ENCODE results near the gene NLRX1.
"Not testable (repeated sequence)": the region's sequence is repeated elsewhere in the genome, so short reads cannot be mapped to it uniquely, and the experiment has no call there.

The NLRX1 gene, protein sequence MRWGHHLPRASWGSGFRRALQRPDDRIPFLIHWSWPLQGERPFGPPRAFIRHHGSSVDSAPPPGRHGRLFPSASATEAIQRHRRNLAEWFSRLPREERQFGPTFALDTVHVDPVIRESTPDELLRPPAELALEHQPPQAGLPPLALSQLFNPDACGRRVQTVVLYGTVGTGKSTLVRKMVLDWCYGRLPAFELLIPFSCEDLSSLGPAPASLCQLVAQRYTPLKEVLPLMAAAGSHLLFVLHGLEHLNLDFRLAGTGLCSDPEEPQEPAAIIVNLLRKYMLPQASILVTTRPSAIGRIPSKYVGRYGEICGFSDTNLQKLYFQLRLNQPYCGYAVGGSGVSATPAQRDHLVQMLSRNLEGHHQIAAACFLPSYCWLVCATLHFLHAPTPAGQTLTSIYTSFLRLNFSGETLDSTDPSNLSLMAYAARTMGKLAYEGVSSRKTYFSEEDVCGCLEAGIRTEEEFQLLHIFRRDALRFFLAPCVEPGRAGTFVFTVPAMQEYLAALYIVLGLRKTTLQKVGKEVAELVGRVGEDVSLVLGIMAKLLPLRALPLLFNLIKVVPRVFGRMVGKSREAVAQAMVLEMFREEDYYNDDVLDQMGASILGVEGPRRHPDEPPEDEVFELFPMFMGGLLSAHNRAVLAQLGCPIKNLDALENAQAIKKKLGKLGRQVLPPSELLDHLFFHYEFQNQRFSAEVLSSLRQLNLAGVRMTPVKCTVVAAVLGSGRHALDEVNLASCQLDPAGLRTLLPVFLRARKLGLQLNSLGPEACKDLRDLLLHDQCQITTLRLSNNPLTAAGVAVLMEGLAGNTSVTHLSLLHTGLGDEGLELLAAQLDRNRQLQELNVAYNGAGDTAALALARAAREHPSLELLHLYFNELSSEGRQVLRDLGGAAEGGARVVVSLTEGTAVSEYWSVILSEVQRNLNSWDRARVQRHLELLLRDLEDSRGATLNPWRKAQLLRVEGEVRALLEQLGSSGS

DNA sequence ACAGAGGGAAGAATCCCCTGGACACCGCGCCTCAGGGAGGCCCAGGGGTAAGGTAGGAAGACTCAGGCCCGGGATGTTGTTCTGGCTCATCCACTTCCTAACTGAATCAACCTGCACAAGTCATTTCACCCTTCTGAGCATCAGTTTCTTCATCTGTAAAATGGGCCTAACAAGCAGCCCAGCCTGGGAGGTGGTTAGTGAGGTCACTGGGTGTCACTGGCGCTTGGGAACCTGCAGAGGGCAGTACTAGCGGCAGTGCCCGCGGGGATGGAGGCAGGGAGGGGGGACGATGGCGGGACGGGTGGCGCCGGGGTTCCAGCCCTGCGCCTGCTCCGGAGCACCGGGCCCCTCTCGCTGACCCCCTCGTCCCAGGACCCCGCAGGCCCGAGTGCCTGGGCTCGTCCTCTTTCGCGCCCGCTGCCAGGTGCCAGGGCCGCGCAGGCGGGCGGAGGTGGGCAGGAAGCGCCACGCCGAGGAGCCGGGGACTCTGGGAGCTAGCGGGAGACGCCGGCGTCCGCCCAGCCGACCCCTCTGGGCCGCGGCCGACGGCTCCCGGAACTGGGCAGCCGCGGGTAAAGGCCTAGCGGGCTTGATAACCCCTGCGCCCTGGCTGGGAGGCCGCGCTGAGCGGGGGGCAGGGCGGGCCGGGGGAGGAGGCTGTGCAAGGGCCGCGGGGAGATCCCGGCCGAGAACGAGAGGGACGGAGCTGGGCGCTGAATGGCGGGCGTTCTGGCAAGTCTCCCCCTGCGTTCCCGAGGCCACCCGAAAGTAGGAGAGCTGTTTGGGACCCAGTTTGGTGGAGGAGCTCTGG, at the start of gene NLRX1:
Gene NLRX1, plus strand, starts transcription at position 255 of the 811 bp plus-strand sequence. CDS start 2,679 bp downstream, outside the sequence.
- peak in 13 of 14 donors; percentile 27 to 76 (median 52) for DNase-seq

DNA sequence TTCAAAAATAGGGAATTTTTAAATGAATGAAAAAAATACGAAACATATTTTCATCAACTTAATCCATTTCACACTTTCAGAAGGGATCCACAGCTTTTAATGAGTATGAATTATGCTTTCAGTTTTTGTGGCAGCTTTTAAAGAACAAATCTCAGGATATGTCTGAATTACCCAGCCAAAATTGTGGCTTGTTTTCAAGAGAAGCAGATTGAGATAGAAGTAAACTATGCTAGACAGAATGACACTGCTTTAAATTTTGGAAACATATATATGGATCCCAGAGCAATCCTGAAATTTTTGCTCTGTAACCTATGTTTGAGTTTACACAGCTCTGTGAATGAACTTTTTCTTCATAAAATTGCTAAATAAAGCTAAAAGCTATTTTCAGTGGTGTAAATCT, 49.6 kb upstream of the NLRX1 start:
- DNase-seq, result no peak

DNA sequence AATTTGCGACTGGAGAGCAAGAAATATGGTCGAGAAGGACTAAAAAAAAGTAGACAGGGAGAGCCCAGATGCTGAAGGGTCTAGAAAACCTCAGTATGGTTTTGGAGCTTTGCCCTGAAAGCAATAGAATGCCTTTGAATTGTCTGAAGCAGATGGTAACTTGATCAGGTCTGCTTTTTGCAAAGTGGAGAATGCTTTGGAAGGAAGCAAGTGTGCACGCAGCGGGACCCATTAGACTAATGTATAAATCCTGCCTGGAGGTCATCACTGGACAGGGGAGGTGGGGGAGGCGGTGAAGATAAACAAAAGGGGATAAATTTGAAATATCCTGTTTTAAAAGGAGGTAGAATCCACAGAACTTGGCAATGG, 47.9 kb upstream of the NLRX1 start:
- DNase-seq, result peak in 1 of 14 donors; percentile 62

DNA sequence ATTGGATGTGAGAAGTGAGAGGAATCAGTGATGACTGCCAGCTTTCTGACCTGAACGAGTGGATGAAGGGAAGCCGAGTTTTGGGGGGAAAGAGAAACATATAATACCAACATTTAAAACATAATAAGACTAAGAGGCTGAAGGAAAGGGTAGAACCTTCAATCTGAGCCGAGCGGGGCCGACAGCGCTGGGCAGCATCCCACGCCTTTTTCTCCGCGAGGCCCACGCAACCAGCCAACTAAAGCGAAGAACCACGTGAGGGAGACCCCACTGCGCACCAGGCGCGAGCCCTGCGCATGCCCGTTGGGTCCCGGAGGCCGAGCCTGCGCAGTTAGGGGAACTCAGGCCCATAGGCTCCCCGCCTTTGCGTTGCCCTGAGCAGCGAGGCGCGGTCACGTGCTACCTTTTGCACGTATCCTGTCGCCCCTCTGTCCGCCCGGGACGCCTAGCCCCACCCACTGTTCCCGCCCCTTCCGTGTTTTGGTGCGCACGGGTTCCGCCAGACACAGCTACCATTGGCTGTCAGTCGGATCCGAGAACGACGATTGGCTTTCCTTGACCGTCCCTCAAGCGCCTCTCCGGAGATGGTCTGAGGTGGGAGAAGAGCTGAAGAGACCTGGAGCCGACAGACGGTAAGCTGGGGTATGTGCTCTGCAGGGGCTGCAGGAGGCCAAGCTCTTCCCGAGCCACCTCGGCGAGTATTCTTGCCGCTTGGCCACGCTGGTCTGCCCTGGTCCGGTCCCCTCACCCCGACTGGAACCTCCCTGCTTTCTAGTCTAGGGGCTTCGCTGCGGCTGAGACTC, 47.3 kb upstream of the NLRX1 start, which contains the start of gene HINFP:
Gene HINFP, plus strand, starts transcription at position 573 of the 803 bp plus-strand sequence. CDS start 5,365 bp downstream, outside the sequence.
- DNase-seq, result peak; percentile 93 to 100 (median 99)

DNA sequence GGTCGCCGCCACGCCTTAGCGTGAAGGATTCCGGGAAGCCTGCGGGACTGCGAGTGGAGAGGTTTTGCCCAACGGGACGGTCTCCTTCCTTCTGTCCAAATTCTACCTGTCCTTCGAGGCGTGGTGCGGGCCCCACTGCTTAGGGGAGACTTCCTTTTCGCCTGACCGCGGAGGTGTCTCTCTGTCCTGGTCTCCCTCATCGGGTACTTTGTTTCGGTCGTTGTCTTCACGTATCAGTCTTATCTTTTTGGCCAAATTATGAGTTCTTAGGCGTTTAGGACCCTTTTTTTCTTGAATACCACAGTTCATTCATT, 46.8 kb upstream of the NLRX1 start:
- DNase-seq, result no peak

DNA sequence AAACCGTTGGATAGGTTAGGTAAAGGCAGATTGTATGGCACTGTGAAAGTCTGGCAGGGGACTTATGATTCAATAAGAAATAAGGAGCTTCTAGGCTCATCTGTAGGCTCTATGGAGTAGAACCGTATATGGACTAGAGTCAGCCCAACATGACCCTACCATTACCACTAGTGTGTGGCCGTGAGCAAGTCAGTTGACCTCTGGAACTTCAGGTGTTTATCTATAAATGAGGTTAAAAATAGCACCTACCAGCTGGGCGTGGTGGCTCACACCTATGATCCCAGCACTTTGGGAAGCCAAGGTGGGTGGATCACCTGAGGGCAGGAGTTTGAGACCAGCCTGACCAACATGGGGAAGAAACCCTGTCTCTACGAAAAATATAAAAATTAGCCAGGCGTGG, 42.7 kb upstream of the NLRX1 start:
- DNase-seq, result no peak

DNA sequence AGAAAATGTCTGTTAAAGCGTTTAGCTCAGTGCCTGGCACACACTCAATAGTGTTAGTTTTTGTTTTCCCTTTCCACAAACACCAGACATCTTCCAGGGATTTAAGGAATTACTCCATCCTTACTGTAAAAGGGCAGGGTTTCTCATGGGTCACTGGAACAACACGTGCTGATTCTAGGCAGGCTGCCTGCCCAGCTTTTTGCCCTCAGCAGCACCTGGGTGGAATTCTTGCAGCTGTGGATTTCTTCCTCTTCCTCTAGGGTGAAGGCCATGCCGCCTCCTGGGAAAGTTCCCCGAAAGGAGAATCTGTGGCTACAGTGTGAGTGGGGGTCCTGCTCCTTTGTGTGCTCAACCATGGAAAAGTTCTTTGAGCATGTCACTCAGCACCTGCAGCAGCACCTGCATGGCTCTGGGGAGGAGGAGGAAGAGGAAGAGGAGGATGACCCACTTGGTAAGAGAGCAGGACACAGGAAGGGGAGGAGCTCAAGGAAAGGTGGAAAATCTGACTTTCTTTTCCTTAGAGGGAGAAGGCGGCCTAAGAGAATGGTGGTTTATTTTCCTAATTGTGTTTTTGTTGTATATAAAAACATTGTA, 41.8 kb upstream of the NLRX1 start:
- DNase-seq, result no peak

DNA sequence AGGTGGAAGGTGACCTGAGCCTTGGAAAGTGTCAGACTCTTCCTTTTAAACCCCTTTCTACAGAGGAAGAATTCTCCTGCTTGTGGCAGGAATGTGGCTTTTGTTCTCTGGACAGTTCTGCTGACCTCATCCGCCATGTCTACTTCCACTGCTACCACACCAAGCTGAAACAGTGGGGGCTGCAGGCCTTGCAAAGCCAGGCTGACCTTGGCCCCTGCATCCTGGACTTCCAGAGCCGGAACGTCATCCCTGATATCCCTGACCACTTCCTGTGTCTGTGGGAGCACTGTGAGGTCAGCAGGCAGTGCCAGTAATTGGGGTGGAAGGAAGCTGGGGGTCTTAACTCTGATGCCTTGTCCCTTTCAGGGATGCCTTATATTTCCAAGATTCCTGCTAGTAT, 37.9 kb upstream of the NLRX1 start:
- DNase-seq, result no peak

DNA sequence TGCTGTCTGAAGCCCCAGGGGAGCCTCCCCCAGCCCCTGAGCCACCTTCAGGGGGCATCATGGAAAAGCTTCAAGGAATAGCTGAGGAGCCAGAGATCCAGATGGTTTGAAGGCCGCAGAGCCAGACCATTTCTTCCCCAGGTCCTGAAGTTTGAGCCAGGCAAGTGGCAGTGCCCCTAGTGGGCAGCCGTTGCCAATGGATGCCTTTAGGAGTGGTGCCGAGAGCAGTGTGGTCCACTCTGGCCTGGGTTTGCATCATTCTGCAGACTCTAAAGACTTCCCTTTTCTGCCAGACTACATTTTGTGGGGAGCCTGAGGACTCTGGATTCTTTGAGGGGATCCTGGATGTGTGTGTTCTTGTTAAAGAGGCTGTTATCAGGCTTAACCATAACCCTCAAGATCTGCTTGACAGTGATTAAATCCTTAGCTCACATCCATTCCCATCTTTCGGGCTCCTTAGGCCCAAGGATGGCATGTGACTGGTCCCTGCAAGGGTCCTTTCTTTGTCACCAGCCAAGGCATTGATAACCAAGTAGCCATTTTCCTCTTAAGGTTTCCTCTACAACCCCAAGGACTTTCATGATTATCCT, 34.0 kb upstream of the NLRX1 start:
- peak in 1 of 14 donors; percentile 2 for DNase-seq

DNA sequence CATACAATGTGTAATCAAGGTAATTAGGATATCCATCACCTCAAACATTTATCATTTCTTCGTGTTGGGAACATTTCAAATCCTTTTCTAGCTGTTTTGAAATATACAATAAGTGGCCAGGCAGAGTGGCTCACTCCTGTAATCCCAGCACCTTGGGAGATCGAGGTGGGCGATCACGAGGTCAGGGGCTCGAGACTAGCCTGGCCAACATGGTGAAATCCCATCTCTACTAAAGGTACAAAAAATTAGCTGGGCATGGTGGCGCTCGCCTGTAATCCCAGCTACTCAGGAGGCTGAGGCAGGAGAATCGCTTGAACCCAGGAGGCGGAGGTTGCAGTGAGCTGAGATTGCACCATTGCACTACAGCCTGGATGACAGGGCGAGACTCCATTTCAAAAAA, 29.2 kb upstream of the NLRX1 start:
- DNase-seq, result not testable (repeated sequence)

DNA sequence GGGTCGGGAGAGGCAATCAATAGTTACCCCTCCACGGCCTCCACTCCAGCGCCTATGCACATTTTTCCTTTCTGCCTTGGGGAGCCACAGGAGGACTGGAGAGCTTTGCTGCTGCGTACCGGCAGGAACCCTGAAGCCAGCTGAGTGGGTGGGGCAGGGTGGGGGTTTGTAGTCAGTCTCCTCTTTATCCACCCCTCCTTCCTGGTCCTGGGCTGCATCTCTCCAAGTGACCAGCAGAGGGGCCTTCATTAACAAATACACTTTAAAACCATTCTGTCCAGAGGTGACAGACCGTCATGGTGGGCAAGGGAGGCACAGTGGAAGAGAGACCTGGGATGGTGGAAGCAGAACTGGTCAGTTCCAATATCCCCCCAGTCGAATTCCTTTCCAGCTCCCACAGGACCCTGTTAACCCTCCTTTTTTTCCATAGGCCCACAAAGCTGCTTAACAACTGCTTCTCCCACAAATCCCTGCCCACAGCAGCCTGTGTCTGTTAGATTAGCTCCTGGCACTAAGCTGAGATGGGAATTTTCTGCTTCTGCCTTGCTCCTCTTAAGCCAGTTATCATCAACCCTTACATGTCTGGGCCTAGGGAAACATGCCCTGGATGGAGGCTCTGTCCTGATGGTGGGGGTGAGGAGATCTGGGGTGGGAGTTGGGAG, 23.6 kb upstream of the NLRX1 start:
- peak in 4 of 14 donors; percentile 12 to 36 (median 21) for DNase-seq

DNA sequence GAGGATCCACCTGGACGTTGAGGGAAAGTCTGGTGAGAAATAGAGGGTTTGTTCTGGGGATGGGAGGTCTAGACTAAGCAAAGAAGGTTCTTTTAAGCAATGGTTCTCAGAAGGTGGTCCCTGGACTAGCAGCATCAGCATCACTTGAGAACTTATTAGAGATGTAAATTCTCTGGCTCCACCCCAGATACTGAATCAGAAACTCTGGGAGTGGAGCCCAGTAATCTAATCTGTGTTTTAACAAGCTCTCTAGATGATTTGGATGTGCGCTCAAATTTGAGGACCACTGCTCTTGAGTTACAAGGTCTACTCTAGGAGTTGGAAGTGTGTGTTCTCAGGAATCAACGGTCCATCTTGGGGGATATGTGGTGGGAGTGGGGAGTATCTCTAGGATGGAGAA, 23.0 kb upstream of the NLRX1 start:
- no peak for DNase-seq

DNA sequence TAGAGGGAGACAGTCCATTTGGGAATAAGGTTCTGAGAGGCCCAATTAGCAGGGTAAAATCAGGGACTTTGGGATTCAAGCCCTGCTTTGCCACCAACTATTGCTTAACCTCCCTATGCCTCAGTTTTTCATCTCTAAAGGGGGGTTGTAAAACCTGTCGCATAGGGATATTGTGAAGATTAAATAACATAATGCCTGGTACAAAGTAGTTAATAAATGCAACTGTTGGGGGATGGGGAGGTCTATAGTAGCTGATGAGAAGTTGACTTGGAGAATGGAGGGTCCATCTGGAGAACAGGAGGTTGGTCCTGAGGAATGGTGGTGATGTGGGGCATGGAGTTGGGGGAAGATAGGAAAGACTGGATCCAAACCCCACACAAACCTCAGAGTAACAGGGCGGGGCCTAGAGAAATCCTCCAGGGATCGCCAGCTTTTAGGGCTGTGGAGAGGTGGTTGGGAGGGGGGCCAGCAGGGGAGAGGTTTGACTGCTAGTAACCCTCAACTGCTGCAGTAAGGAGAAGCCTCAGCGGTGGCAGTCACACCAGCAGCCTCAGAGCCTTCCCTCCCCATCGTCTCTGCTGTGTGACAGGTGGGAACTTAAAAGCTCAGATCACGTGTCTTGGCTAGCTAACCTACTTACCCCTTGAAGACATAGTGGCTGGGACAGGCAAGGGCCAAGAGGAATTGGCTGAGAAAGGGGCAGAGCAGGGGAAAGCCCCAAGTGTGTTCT, 20.8 kb upstream of the NLRX1 start:
- peak in 1 of 14 donors; percentile 89 for DNase-seq

DNA sequence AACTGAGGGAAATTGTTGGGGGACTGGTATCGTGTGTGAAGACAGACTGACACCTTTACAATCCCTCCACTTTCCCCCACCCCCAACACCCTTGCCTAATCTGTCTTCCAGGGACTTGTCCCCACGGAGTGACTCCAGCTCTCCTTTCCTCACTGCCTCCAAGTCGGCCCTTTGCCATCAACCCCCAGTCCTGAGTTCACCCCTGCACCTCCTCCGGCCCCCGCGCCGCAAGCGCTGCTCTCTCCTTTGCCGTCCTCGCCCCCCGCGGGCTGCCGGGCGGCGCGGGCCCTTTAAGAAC, 19.9 kb upstream of the NLRX1 start:
- DNase-seq, result peak in 1 of 14 donors; percentile 6

DNA sequence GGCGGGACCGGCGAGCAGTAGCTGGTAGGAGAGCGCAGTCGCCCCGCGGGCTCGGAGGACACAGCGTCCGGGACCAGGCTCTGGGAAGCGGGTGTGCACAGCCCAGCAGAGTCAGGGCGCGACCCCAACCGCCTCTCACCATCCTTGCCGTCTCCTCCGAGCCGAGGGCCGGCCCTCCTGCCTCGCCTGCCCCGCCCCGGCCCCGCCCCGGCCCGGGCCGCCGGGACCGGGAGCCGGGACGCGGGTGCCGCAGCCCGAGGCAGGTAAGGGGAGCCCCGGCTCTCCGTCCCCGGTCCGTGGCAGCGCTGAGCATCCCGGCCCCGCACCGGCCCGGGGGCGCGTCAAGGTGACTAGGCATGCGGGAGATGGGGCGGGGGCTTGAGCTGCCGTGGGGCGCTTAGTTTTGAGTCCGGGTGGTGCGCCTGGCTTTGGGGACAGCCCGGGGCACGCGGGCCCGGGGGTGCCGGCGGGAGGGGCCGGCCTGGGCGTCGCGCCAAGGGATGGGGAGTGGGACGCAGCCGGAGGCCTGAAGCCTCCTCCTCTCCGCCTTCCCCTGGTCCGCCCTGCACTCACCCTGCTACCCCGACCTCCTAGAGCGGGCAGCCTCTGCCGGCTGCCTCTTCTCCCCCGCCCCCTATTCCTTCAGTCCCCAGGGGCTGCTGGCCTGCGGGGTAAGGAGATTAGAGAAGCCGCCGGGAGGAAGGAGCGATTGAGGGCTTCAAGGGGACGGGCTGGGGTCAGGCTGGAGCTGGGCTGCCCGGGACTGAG, 19.3 kb upstream of the NLRX1 start, which contains the start of gene ABCG4:
Gene ABCG4, plus strand, starts transcription at position 35 of the 768 bp plus-strand sequence. CDS start 914 bp downstream, outside the sequence.
- peak in 2 of 14 donors; percentile 12 to 34 for DNase-seq

DNA sequence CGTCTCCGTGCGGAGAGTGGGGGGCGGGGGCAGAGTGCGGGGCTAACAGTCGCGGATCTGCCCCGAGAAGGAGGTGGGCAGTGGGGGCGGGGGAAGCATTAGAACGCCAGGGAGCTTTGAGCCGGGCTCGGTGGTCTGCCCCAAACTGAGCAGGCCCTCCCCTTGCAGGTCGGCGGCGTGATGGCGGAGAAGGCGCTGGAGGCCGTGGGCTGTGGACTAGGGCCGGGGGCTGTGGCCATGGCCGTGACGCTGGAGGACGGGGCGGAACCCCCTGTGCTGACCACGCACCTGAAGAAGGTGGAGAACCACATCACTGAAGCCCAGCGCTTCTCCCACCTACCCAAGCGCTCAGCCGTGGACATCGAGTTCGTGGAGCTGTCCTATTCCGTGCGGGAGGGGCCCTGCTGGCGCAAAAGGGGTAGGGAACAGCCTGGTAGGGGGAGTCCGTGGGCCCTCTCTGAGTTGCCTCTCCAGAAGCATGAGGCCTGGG, 18.7 kb upstream of the NLRX1 start:
- peak in 1 of 14 donors; percentile 10 for DNase-seq

DNA sequence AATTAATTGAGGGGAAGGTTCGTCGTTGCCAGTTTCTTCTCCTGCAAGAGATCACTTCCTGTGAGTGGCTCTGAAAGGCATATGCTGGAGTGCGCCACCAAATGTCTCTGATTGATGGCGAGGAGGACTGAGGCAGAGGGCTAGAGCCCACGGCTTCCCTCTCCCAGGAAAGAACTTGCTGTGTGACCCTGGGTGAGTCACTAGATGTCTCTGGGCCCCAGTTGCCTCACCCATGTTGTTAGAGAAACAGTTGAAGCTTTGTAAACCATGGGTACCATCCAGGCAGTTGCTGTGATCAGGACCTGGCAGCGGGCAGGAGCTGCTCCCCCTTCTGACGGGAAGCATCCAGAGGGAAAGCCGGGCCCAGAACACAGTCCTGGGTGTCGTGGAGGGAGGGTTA, 16.5 kb upstream of the NLRX1 start:
- no peak for DNase-seq

DNA sequence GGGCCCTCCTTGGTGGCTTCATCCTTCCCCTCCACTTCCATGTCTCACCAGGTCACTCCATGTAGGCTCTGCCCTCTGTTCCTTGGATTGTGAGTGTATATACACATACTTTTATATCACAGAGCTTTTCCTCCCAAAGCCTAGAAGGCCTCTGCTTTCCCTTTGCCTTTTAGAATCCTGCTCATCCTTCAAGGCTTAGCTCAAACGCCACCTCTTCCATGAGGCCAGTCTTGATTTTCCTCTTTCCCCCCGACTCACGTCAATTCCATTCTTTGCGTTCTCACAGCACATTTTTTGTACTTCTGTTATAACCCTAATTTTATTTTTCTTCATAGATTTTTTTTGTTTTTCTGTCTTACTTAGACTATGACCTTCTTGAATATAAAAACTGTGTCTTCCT, 15.9 kb upstream of the NLRX1 start:
- DNase-seq, result no peak
